NCI-H1417 (cell line): ENCODE data around the gene NRTN.
"Not testable (repeated sequence)": the region's sequence is repeated elsewhere in the genome, so short reads cannot be mapped to it uniquely, and the experiment has no call there.

Experiments used
- DNase-seq, 3 experiments: peaks; one replicate each; lab custom pipeline; 2025; lab: John Stamatoyannopoulos, UW

The NRTN gene

DNA sequence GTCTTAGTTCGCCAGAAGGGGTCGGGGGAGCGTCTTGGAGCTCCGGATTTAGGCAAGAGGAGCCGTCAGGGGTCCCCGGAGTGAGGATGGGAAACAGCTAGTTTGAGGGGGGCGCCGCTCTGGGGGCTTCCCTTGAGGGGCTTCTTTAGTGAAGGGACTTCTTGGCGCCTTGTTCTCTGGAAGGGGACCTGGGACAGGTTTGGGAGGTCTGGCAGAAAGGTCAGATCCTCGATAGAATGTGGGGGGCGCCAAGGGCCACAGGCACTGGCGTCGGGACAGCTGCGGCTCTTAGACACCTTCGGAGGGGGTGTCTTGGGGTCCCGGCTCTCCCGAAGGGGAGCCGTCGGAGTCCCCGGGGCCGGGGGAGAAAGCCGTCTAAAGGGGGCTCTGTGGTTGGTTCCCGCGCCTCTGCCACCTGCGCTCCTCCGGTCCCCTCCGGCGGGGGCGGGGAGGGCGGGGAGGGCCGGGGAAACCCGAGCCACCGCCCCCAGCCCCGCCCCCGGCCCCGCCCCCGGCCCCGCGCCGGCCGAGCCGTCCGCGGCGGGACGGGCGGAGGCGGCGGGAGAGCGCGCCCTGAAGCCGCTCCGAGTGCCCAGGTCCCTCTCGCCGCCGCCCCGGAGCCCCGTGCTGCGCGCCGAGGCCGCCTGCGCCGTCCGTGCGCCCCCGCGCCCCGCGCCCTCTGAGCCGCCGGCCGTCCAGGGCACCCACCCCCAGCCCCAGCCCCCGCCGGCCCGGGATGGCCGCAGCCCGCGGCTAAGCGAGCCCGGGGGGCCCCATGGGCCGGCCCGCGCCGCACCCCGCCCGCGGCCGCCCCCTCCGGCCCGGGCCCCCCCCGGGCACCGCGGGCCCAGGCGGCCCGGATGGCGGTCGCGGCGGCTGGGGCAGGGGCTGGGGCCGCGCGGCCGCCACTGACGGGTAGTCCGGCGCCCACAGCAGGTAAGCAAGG lies at the start of gene NRTN:
TSS of gene NRTN (plus strand) at position 552 of the 946 bp plus-strand sequence. CDS start 19,099 bp downstream, outside the sequence.
- DNase-seq: peak; percentile 3 to 77 (median 66)

GRCh38 chr19:5762608-5763217 lies 42.2 kb upstream of the NRTN start:
- no peak for DNase-seq

GRCh38 chr19:5765220-5765619 lies 39.6 kb upstream of the NRTN start:
- no peak for DNase-seq

GRCh38 chr19:5767949-5768348 lies 36.9 kb upstream of the NRTN start:
- DNase-seq: no peak

DNA sequence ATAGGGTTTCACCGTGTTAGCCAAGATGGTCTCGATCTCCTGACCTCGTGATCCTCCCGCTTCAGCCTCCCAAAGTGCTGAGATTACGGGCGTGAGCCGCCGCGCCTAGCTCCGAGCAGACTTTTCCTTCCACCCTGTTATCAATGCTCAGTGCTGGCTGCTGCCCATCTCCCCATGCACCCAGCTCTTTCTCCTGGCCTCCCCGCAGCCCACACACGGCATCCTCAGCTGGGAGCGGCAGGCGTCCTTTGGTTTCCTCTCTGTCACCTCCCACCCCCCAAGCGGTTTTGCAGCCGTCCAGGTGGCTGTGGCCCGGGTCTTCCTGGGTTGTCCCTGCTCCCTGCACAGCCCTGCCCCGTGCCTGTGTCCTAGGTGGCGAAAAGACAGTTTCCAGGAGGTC lies 32.5 kb upstream of the NRTN start:
- DNase-seq: no peak

DNA sequence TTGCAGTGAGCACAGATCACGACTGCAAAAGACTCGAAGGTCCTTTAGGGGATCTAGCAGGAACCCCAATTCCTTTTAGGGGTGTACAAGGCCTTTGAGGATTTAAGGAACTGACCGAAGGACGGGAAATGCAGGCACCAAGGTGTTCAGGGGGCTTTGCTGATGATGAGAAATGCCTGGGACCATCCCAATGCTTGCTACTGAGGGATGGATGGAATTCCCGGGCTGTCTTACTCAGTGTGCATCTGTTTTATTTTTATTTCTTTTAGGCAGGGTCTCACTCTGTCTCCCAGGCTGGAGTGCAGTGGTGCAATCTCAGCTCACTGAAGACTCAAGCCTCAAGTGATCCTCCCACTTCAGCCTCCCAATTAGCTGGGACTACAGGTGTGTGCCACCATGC lies 31.6 kb upstream of the NRTN start:
- DNase-seq: no peak

DNA sequence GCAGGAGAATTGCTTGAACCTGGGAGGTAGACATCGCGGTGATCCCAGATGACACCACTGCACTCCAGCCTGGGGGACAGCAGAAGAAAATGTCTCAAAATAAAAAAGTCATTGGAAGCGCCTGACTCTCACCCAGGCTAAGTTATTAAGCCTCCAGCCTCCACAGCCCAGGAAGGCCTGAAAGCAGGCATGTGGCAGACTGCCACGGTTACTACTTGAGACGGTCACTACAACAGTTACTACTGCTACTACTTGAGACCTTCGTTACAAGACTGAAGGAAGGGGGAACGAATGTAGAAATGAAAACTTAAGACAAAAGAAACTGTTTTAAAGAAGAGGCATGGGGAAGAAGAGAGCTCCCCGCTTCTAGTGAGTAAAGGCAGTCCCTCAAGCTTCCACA lies 29.9 kb upstream of the NRTN start:
- DNase-seq: no peak

- DNase-seq: no peak
These were observed 29.1 kb upstream of the NRTN start for GRCh38 chr19:5775668-5776309.

DNA sequence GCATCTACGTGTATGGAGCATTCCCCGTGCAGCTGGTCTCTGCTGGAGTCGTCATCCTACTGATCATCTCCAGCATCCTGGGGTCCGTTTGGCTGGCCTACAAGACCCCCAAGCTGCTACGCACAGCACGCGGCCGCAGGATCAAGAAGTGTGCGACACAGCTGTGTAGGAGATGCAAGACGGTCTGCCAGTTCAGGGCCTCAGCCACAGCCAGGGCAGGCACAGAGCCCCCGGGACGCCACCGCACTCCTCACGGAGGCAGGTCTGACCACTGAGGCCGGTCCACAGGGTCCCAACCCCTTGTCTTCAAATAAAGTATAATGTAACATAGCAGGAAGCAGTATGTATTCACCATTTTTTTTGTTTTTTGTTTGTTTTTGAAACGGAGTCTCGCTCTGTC lies 26.5 kb upstream of the NRTN start:
- no peak for DNase-seq

GRCh38 chr19:5780916-5781315 lies 24.0 kb upstream of the NRTN start:
- DNase-seq: not testable (repeated sequence)

DNA sequence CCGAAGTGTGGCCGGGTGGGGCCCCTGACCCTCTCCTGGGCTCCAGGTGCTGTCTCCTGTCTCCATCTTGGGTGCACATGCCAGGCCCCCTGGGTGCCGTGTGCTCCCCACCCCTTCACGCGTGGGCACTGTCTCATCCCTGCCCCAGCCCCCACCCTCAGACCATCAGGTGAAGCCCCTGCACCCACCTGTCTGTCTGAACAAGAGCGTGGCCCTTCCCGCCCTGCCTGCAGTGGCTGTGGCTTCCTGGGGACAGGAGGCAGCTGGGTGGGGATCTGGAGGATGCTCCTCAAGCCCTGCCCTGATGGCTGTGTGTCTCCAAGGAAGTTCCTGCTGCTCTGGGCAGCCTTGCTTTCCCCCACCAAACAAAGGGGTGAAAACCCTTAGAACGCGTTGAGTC lies 22.5 kb upstream of the NRTN start:
- no peak for DNase-seq

DNA sequence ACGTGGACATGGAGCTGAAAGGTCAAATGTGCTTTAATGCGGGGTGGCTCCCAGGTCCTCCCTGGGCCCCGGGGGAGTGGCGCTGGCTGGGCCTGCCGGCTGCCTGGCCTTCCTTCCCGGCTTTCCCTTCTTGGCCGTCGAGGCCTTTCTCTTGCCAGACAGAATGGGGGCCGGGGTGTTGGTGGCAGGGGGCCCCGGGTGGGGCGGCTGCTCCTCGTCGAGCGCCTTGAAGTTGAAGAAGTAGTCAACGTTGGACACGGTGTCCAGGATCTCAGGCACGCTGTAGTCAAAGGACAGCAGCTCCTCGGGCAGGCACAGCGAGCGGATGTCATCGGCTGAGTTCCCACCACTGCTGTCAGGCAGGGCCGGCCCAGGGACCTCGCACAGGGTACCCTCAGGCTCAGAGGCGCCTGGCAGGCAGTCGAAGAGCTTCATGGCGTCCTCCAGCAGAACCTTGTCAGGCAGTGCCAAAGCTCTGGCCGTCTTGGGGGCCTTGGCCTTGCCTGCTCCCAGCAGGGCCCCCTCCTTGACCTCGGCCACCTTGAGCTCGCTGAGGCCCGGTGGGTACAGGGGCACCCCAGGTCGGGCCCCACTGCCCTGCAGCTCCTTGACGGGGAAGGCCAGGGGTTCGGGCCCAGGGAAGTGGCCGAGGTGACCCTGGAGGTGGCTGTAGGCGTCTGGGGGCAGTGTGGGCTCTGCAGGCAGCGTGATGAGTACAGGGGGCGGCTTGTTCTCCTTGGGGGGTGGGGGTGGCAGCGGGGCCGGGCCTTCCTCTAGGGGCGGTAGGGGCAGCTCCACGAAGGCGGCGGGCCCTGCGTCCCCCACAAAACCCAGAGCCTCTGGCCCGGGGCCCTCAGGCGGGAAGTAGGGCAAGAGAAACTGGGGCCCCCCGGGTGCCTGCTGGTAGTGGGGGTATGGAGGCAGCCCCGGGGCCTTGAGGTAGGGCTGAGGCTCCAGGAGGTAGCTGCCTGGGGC lies 21.6 kb upstream of the NRTN start:
- DNase-seq: no peak

GRCh38 chr19:5784581-5785147 lies 20.2 kb upstream of the NRTN start, which contains the start of gene PRR22:
TSS of gene PRR22 (minus strand) at chr19:5784746. CDS start at chr19:5784660, 86 bp downstream.
- no peak for DNase-seq

DNA sequence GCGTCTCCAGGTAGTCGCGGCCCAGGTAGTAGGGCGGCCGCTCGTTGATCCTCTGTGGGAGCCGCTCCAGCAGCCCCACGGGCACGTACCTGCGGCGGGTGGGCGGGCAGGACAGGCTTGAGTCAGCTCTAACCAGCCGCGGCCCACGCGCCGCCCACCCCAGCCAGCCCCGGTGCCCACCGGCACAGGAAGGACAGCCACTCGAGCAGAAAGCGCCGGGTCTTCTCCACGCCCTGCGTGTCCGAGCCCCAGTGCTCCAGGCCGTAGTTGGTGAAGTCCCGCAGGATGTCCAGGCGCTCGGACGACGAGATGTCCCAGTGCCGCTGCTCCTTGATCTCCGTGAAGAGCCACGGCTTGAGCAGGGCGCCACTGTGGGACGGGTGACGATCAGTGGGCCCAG lies 19.4 kb upstream of the NRTN start:
- DNase-seq: no peak

- no peak for DNase-seq
These were observed 18.1 kb upstream of the NRTN start for GRCh38 chr19:5786593-5787408.

- DNase-seq: no peak
These were observed 17.3 kb upstream of the NRTN start for GRCh38 chr19:5787409-5788182.

- DNase-seq: no peak
These were observed 16.4 kb upstream of the NRTN start for GRCh38 chr19:5788422-5788821.

- DNase-seq: no peak
These were observed 15.5 kb upstream of the NRTN start for GRCh38 chr19:5789351-5789761.

DNA sequence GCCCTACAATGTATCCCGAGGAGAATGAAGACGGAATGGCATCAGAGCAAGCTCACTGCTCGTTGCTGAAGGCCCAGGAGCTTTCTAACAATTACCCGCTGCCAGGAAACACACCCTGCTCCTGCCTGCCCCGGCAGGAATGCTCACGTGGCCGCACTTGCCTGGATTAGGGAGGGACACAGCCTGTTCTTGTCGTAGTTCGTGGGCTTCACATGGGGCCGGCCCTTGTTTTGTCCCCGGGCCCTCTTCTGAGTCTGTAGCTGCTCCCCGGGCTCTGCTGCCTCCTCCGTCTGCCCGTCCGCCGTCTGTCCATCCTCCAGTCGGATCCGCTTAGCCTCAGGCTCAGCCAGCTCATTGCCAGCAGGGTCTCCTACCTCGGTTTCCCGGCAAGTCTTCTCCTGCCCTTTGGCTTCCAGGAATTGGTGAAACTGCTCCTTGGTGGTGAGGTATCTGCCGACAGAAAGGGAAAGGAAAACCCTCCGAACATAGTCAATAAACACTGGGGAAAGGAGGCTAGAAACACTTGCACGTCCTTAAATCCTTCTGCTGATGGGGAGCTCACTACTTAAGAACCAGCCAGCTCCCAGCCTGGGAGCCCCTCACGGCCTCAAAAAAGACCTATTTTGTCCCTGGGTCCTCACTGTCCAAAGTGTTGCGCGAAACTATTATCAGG lies 14.8 kb upstream of the NRTN start:
- DNase-seq: no peak
